ENCODE measurements around the gene SUSD1. TPM values are rescaled to one million over a fixed set of nuclear protein-coding genes. Genes with fewer than 3 reads are reported as not detected.

SUSD1 gene
- total RNA-seq, 1 experiment from 2014 or later = 8.1 TPM

DNA sequence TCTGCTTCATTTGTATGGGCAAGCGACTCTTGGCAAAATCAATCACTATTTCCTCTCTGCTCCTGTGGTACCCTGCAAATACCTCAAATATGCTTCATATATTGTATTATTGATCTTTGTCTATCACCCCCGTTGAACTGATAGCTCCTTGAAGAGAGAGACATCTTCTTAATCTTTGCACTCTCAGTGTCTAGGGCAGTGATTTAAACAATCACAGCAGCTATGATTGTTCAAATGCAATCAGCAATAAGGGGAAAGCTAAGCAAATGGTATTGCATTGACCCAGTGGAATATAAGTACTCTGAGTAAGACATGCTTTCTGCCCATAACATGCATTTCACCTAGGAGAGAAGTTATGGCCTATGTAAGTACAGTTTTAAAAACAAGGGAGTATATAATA is 90.2 kb downstream of the SUSD1 start:
- H2BK15ac ChIP-seq (ENCODE audit: low read depth, low read length) = no peak overlapping the region
- no peak overlapping the region for H3K27ac ChIP-seq (ENCODE audit: insufficient read length, low read depth, low read length)
- H2AFZ ChIP-seq (ENCODE audit: low read length) = no peak overlapping the region
- H3K14ac ChIP-seq (ENCODE audit: insufficient read depth, low read length) = no peak overlapping the region
- no peak for TF ChIP-seq CTCF (conservative IDR thresholded peaks at IDR 0.05)
- H3K9me3 ChIP-seq (ENCODE audit: control insufficient read depth, low read depth, low read length) = no peaks in the 10 kb centered on the region
- no peak overlapping the region for H3K27ac Mint-ChIP-seq
- no peak overlapping the region for H2AK5ac ChIP-seq (ENCODE audit: insufficient read length, low read length)
- no peaks in the 10 kb centered on the region for H3K23me2 ChIP-seq (ENCODE audit: insufficient read length, low read depth, low read length, poor library complexity, severe bottlenecking)
- H3K18ac ChIP-seq (ENCODE audit: insufficient read length, low read depth, low read length) = no peak overlapping the region
- H2BK12ac ChIP-seq (ENCODE audit: insufficient read length, low read depth, low read length) = no peak overlapping the region
- WGBS (ENCODE audit: extremely low coverage, insufficient read length, low lambda C conversion rate) = no CpG with 5 or more reads among the region's 2 CpGs
- H3K4me3 Mint-ChIP-seq = no peak overlapping the region
- no peaks in the 10 kb centered on the region for H3K27me3 ChIP-seq (ENCODE audit: insufficient read depth, low read length)
- peaks cover 0 to 19% (median 0%) of the 10 kb centered on the region in 3 experiments; a peak in 3 of 7 replicates for H3K36me3 Mint-ChIP-seq (ENCODE audit: insufficient read depth in 1 of 3, low read depth in 3 of 3)
- H3K23ac ChIP-seq (ENCODE audit: insufficient read length, low read depth, low read length) = no peak overlapping the region
- no peak overlapping the region for H2BK20ac ChIP-seq (ENCODE audit: low read depth, low read length, poor library complexity, severe bottlenecking)
- H3K9me3 Mint-ChIP-seq = peaks cover 0 to 3% of the 10 kb centered on the region in 2 experiments; a peak in 2 of 5 replicates
- no peak overlapping the region for H4K91ac ChIP-seq (ENCODE audit: insufficient read length, low read depth, low read length)
- H3K79me2 ChIP-seq (ENCODE audit: insufficient read depth, low read length) = no peaks in the 10 kb centered on the region
- no peaks in the 10 kb centered on the region for H4K20me1 ChIP-seq (ENCODE audit: control insufficient read depth, insufficient read depth, insufficient read length)
- no peak overlapping the region for H3K4me2 ChIP-seq (ENCODE audit: insufficient read depth, insufficient read length, low read length)
- H3K4me1 Mint-ChIP-seq = peaks cover 2 to 4% of the 10 kb centered on the region in 2 experiments; a peak in 3 of 4 replicates
- no peak overlapping the region for H2BK120ac ChIP-seq (ENCODE audit: low read depth, low read length, poor library complexity, severe bottlenecking)
- H3K4ac ChIP-seq (ENCODE audit: low read depth, low read length) = no peak overlapping the region
- no peak for DNase-seq
- H3K9ac ChIP-seq (ENCODE audit: extremely low read depth, insufficient read length, low read length) = no peak overlapping the region
- H3K27me3 Mint-ChIP-seq (ENCODE audit: low read depth) = no peaks in the 10 kb centered on the region
- no peak overlapping the region for H4K5ac ChIP-seq (ENCODE audit: insufficient read length, low read depth, low read length)
- no peak overlapping the region for H2BK5ac ChIP-seq (ENCODE audit: insufficient read length, low read length)
- no peak overlapping the region for H3T11ph ChIP-seq (ENCODE audit: low read length)
- no peaks in the 10 kb centered on the region for H3K4me1 ChIP-seq (ENCODE audit: insufficient read depth, low read length)
- H4K8ac ChIP-seq (replicated peaks; ENCODE audit: insufficient read length, low read depth, low read length) = no peak overlapping the region
- no peak overlapping the region for H3K56ac ChIP-seq (ENCODE audit: insufficient read length, low read depth, low read length)
- H3K79me1 ChIP-seq (ENCODE audit: insufficient read depth, low read depth, low read length, poor library complexity, severe bottlenecking) = no peaks in the 10 kb centered on the region
